CD4-positive, alpha-beta T cell treated with Interleukin-4 for 1 hour (primary cell): ENCODE measurements around the gene TRIO.

Experiments
- DNase-seq, 2 donors: peaks; one replicate each; pipeline ENCODE4 v3.0.0-alpha.2; 2020 to 2022

The TRIO gene

GRCh38 chr5:14445013-14445412 is 301.9 kb downstream of the TRIO start:
- DNase-seq, result no peak

GRCh38 chr5:14445576-14446290 is 302.6 kb downstream of the TRIO start:
- no peak for DNase-seq

GRCh38 chr5:14447958-14448911 is 305.1 kb downstream of the TRIO start:
- no peak for DNase-seq

DNA sequence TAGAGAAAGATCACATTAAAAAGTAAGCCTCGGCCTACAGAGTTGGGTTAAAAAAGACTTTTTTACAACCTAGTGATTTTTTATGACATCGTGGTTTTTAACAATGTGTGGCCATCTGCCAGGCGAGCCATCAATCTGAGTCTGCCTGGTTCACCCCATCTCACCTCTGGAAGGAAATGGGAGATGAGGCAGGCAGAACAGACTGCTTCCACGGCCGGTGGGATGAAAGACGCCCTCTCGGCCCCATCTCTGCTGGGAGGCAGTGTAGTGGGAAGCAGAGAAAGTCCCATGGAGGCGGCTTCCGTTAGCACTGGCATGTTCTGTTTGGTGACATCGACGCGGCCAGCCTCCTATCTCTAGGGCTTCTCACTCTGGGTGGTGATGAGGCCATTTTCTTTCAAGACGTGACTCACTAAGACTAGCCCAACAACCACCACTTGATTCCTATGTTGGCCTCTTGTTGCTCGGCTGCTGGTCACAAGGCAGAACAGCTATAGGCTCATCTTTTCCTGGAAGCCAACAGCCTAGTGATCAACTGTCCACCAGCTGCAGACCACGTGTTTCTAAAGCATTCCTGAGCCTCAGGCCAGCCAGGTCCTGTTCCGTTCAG is 306.0 kb downstream of the TRIO start:
- DNase-seq, result no peak

DNA sequence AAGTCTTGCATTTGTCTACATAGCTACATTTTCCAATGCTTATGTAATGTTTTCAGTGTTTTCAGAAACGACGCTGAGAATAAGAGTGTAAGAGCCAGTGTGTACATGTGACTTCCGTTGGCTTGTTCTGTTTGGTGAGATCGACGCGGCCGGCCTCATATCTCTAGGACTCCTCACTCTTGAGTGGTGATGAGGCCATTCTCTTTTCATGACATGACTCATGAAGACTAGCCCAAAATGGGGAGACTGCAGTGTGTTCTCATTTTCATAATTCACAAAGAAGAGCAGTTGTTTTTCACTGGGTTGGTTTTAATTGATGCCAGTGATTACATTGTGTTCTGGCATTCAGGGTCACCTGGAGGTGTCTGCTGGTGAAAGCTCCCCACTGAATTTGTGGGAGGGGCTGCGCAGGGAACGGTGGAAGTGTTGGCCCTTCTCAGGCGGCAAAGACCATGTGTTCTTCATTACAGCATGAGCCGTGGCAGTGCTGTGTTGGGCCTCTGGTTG is 306.9 kb downstream of the TRIO start:
- no peak for DNase-seq

- no peak for DNase-seq
Observed at GRCh38 chr5:14450742-14451141, 307.6 kb downstream of the TRIO start.

GRCh38 chr5:14451871-14452270 is 308.7 kb downstream of the TRIO start:
- no peak for DNase-seq

DNA sequence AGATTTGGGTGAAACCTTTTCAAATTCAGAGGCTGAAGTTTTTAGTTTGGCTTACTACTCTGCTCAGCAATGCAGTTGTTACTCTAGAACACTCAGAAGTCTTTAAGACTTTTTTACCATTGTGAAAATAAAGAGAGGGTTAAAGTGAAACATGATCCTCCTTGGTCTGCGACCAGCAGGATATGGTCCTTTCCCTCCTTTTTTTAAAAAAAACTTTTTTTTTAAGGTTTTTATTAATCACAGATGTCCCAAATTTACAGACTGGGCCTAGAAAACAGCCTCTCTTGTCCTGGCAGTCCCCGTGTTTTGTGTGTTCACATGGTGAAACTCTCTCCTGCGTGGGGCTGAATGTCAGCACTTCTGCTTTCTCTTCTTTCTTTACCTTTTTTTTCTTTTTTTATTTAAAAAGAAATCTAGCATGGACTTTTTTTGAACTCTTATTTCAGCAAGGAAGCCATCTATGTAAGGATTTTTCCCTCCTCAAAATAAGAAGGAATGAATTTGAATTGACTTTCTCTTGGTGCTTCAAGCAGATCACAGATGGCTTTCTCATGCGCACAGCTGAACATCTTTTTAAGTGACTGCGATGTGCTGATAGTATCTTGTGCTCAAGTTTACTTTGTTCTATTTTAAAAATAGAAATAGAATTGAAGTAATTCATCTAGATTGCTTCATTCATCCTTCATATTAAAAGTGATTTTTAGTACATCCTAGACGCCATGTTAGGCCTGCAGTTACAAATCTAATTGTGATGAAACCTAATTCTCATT is 309.7 kb downstream of the TRIO start:
- DNase-seq, result no peak

DNA sequence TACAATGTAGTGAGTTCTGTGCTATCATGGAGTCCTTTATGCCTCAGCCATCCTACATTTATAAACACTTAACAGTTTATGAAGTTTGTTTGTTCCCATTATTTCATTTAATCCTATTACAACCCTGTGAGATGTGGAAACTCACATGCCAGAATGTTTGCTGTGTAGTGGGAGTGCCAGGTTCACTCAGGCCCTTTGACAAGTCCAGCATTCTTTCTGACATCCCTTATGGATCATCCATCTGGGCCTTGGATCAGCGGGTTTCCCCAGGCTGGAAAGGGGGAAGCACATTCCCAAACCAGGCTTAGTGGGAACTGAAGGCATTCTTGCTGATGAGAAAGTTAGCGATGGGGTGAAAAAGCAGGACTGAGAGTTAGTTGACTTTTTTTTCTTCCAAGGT is 310.3 kb downstream of the TRIO start:
- DNase-seq, result no peak

DNA sequence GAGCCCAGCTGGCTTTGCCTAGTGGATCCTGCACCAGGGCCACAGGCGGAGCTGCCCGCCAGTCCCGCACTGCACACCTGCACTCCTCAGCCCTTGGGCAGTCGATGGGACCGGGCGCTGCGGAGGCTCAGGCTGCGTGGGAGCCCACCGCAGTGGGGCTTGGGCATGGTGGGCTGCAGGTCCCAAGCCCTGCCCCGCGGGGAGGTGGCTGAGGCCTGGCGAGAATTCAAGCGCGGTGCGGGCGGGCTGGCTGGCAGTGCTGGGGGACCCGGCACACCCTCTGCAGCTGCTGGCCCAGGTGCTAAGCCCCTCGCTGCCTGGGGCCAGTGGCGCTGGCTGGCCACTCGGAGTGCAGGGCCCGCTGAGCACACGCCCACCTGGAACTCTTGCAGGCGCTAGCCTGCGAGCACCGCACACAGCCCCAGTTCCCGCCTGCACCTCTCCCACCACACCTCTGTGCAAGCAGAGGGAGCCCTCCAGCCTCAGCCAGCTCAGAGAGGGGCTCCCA is 312.7 kb downstream of the TRIO start:
- no peak for DNase-seq

DNA sequence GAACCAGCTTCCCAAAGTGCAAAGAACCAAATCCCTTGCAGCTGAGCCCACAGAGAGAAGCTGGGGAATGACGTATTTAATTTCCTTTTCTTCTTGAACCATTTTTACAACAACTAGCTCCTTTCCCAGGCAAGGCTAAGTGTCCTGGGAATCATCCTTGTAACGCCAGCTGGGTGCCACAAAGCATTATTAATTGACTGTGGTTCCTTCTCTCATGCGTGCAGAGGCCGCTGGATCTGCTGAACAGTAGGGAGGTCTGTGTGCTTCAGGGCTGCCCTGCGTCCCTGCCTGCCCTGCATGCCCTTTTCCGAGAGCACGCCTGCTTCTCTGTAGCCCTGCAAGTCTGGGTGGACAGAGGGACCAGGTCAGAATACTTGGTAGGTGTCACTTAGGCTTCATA is 314.3 kb downstream of the TRIO start:
- DNase-seq, result no peak

GRCh38 chr5:14458414-14458813 is 315.3 kb downstream of the TRIO start:
- DNase-seq, result no peak

DNA sequence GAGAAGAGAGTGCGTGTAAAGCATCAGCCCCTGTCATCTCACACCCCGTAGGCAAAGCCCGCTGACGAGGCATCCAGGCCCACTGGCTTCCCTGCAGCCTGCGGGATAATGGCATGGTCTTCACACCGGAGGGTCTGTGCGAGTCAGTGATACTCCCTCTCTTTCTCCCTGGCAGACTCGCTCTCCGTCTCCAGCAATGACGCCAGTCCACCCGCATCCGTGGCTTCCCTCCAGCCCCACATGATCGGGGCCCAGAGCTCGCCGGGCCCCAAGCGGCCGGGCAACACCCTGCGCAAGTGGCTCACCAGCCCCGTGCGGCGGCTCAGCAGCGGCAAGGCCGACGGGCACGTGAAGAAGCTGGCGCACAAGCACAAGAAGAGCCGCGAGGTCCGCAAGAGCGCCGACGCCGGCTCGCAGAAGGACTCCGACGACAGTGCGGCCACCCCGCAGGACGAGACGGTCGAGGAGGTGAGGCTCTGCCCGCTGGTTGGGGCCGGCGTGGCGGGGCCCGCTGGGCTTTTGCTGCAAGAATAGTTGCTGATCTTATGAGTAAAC is 317.8 kb downstream of the TRIO start:
- DNase-seq, result no peak

- no peak for DNase-seq
Observed at GRCh38 chr5:14462681-14463080, 319.5 kb downstream of the TRIO start.

DNA sequence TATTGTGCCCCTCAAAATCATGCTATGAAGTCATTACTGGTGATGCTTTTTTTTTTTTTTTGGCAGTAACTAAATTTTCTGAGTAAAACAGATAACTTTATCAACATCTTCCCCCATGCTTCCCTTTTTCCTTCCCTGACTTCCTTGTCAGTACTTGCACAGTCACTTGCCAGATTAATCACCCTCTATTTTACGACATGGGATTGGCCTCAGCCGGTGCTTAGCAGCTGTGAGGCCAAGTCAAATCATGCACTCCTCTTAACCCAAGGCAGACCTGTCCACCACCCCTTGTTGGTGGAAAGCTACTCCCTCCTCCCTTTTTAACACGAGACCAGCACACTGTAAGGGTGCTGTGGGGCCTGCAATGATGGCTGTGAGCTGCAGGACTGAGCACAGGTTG is 320.5 kb downstream of the TRIO start:
- peak in 1 of 2 donors; percentile 55 for DNase-seq

GRCh38 chr5:14464096-14464495 is 321.0 kb downstream of the TRIO start:
- DNase-seq, result no peak

DNA sequence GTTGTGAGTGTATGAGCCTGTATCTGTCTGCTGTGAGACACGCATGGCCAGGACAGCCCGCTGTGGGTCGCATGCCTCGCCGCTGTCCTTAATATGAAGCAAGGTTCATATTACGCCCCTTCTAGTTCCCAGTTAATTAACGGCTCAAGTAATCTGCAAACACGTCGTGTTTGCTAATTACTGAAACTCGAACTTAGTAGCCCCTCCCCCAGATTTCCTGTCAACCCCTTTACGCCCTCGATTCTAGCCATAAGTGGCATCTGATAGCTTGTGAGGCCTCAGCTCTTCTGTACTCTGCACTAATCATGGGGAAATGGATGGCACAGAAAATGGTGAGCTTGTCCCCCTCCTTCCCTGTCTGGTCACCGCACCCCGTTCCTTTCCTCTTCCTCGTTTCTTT is 321.5 kb downstream of the TRIO start:
- DNase-seq, result no peak

DNA sequence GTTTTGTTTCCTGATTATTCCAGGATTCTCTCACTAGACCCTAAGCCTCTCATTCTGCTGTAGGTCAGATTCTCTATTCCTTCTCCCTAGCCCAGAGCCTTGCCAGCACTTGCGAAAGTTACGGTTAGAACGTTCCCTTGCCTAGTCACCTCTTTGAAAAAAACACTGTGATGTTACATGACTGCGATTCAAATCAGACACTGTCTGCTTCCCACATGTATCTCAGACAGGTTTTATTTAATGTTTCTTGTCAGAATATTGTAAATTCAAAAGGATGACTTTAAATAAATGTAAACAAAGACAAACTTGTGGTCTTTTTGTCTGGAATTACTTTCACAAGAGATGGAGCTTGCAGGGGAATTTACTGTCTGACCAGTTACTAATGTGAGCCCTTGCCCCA is 322.0 kb downstream of the TRIO start:
- DNase-seq, result no peak

GRCh38 chr5:14465776-14466175 is 322.6 kb downstream of the TRIO start:
- no peak for DNase-seq

GRCh38 chr5:14467251-14467650 is 324.1 kb downstream of the TRIO start:
- no peak for DNase-seq

- DNase-seq, result no peak
Observed at GRCh38 chr5:14467886-14468285, 324.7 kb downstream of the TRIO start.
